HG03060 (cell line): ENCODE measurements around the gene NKAIN1.

ENCODE experiments used
- ATAC-seq: cut with Tn5 transposase; IDR thresholded peaks from one replicate; pipeline ENCODE4 v1.9.1; 2021; ENCODE audit warnings: low read depth, moderate number of reproducible peaks; ENCODE audit not compliant: unreplicated experiment

Gene NKAIN1

DNA sequence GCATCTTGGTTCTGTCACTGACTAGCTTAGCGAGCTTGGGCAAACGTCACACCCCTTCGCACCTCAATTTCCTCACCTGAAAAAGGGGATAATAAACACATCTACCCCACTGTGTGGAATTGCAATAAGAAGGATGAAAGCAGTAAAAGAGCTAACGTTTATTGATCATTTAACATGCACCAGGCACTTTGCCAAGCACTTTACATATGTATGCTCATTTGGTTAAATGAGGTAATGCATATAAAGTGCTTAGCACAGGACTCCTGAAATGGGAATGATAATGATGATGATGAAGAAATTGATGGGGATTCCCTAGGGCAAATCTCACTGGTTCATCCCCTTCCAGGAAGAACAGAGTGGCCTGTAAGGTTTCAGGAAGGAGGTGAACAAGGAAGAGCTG lies 4.8 kb downstream of the NKAIN1 start:
- no peak for ATAC-seq

DNA sequence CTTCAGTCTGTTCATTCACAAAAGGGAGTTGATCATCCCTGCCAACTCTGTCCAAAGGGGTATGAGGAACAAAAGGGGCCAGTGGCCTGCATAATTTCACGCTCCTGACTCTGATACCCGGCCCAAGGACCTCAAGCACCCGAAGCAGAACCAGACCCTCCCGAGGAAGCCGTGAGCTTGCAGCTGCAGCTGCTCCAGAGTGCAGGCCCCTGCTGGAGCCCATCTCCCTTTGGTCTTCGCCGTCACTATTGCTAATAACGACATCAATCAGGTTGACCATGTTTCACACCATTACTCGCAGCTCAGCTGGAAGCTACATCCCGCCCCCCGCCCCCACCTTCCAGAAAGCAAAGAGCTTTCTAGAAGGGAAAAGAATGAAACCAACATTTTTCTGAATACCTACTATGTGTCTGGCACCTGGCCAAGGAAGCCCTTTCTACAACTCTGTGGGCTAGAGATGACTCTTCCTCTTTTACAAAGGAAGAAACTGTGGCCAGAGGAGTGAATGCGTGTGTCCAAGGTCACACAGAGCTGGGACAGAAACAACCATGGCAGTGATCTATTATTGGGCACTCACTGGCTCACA lies 5.5 kb downstream of the NKAIN1 start:
- no peak for ATAC-seq

DNA sequence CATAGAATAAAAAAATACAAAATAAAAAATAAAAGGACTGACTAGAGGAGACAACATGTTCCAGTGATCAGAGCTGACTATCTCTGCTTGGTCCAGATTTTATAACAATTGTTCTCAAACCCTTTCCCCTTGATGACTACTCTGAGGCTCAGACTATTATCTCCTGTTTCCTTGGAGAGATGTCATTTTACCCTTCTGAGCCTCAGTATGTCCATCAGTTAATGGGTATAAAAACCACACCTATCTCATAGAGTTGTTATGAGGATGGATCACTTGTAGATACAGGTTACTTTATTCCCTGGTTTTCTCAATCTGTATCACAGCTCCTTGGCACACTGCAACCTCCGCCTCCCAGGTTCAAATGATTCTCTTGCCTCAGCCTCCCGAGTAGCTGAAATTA lies 7.0 kb downstream of the NKAIN1 start:
- no peak for ATAC-seq

DNA sequence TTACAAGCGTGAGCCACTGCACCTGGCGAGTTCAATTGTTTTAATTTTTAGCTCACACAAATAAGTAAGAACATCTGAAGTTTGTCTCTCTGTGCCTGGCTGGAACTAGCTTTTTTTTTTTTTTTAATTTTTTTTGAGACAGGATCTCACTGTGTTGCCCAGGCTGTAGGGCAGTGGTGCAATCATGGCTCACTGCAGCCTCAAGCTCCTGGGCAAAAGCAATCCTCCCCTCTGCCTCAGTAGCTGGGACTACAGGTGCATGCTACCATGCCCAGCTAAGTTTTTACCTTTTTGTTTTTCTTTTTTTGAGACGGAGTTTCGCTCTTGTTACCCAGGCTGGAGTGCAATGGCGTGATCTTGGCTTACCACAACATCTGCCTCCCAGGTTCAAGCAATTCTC lies 7.9 kb downstream of the NKAIN1 start:
- no peak for ATAC-seq

DNA sequence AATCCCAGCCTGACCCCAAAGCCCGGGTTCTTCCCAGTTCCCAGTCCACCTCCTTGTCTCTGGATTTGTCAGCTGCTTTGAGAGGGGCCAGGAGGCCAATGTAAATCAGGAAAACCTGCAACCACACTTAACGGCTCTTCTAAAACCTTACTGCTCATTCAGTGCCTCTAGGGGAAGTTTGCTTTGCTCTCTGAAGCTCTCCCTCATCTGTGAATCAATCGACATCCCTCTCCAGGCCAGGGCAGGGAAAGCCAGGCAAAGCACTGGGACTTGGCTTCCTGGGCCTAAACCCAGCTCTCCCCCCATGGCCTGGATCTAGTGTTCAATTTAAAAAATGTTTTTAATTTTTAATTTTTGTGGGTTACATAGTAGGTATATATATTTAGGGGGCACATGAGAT lies 9.3 kb downstream of the NKAIN1 start:
- ATAC-seq = no peak

DNA sequence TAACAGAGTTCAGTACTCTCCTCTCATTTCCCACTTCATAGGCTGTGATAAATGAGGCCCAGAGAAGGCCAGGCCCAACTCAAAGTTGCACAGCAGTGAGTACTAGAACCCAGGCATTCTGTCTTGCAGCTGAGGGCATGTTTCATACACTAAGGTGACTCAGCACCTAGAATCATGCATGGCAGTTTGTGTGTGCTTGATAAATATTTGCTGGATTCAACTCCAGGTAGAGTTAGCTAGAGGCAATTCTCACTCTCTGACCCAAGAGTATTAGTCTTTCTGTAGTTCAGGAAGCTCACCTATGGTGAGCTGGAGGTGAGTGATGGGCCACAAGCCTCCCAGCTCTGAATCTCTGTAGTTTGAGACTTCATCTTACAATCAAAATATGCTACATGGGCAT lies 10.7 kb downstream of the NKAIN1 start:
- ATAC-seq = no peak

DNA sequence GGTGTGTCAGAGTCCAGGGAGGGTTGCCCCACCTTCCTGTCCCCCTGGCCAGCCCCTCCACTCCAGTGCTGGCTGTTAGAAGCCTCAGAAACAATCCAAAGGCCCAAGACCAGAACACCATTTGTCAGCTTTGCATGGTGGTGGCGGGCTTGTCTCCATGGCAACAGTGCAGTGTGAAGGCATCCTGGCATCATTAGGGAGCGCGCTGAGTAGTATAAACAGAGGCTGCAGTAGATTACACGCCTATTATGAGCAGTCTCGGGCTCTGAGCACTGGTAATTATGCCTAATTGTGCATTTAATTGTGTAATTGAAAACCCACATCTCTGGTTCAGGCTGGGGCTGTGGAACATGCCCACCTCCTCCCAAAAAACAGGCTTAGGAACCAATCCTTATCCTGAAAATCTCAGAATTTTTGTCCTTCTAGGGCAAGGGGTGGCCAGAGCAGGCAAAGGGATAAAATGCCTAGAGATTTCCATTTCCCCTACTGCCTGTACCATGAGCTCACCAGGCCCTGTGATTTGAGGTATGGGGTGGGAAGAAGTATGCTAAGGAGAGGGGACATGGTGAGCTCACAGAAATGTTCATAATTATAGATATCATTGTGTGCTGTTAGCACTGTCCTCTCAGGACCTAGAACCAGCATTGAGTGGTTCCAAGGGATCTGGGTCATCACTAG lies 11.7 kb downstream of the NKAIN1 start:
- no peak for ATAC-seq

DNA sequence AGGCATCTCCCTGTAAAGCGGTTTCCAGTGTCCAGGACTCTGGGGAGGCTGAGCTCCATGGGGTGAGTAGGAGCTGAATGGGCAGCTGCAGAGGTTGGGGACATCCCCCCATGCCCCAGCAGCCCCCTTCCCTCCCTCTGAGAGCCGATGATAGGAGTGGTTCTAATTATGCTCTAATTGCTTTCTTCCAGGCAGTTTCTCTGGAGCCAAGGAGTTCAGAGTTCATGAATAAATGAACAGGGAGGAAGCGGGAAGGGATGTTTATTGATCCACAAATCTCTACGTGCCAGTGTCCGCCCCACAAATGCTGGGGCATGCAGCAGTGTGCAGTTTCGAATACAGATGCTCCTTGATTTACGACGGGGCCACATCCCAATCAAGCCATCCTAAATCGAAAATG lies 15.6 kb downstream of the NKAIN1 start:
- ATAC-seq = no peak

DNA sequence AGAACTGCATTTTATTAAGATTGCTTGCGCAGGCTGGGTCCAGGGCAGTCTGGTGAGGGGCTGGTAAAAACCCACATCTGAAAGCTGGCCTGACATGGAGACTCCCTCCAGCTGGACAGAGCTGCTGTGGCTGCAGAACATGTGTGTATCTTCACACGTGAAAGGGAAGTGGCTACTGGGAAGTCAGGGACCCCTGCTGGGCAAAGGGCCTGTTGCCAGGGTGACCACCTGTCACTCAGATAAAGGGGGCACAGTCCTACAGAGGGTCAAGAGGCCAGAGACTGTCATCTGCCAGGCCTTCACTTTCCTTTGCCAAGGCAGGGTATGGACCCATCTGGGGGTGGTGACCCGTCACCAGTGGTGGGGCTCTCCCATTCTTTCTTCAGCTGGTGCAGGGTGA lies 17.5 kb downstream of the NKAIN1 start:
- ATAC-seq = no peak

DNA sequence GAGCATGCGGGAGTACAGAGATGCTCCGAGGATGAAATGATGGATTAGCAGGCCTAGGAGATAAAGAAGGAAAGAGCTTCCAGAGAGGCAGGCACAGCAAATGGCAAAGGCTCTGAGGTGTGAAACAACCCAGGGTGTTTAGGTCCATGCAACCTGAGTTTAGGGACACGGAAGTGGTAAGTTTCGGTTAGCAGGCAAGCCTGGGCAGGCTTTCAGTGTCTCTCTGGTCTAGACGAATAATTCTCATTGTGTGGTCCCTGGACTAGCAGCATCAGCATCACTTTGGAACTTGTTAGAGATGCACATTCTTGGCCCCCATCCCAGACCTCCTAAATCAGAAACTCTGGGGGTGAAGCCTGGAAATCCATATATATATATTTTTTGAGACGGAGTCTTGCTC lies 18.6 kb downstream of the NKAIN1 start:
- ATAC-seq = no peak

DNA sequence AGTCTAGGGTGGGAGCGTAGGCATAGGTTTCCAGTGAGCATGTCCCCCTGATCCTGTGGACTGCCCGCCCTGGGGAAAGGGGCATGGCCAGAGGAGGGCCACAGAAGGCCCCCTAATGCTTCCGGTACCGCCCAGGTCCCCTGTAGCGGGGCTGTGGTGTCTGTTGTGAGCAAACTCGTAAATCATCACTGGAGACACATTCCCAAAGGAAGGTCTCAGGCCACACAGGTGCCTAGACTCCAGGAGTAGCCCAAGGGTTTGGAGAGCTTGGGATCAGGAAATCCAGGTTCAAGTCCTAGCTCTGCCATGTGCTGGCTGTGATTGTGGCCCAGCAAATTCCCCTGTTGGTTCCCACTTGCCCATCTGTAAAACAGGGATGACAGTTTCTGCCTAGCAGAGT lies 20.2 kb downstream of the NKAIN1 start:
- ATAC-seq = no peak

DNA sequence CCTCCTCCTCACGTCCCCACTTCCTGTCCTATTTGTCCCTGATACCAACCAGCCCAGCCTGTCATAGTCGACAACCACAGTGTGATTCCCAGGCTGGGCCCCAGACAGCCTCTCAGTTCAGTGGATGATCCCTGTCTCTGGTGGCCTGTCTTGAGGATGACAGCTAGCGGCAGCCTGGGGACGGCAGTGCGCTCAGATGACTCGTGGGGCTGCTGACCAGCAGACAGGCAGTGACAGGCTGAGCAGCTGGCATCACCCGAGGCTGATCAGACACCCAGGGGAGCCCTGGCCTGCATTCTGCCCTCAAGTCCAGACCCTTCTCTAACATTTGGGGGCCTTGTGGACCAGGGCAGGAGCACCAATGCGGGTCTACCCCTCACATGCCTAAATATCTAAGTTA lies 21.0 kb downstream of the NKAIN1 start:
- ATAC-seq = no peak

DNA sequence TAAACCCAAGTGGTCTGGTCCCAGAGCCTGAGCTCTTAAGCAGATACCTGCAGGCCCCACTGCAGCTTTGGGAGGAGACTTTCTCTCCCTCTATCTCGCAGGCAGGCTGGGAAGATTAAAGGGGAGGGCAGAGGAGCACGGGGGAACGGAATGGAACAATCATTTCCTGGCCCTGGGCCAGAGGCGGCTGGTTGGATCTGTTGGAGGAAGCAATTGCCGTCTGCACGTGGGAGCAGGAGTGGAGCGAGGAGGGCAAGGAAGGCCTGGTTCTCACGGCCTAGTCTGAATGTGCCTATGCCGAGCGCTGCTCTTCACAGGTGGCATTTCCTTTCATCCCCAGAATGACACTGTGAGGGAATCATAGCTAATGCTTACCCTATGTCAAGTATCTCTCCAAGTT lies 23.7 kb downstream of the NKAIN1 start:
- ATAC-seq = no peak

DNA sequence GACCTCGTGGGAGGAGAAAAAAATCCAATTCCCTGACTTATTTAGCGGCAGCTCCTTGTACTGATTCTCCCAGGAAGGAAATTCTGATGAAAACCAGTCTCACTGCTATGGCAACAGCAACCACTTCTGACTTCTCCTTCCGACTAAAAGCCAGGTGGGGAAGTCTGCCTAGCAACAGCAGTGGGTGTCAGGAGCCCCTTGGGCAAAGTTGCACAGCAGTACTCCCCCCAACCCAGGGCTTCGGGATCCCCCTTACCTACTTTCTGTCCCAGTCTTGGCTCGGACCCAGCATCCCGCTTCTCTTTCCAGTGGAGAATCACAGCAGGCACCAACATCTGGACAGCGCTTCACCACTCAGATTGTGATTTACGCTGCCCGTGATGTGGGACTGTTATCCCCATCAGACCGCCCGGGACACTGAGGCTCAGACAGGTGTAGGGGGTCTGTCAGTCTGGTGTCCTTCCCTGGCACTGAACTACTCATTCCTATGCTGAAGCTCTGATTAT lies 24.6 kb downstream of the NKAIN1 start:
- ATAC-seq = no peak

DNA sequence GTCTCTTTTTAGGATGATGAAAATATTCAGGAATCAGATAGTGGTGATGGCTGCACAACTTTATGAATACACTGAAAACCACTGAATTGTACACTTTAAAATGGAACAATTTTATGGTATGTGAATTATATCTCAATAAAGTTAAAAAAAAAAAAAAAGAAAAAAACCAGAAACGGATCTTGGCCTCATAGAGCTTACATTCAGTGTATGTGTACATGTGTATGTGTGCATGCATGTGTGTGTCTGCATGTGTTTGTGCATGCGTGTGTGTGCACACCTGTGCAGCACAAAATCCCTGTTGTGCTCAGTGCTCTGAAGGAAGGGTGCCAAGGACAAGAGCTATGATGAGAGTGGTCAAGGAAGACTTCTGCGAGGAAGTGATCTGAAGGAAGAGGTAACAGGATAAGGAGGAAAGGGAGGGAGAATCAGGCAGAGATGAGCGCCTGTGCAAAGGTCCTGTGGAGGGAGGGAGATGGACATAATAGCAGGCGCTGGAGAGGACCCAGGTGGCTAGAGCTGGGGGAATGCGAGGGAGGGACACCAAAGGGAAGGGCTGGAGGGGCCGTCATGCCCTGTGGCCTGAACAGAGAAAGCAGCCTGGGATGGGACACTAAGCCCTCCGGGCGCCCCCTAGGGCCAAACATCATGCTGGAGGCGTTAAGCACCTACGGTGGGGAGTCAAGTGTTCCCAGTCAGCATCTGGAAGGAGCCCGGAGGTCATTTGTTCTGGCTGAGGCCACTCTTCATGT lies 25.2 kb downstream of the NKAIN1 start:
- no peak for ATAC-seq

DNA sequence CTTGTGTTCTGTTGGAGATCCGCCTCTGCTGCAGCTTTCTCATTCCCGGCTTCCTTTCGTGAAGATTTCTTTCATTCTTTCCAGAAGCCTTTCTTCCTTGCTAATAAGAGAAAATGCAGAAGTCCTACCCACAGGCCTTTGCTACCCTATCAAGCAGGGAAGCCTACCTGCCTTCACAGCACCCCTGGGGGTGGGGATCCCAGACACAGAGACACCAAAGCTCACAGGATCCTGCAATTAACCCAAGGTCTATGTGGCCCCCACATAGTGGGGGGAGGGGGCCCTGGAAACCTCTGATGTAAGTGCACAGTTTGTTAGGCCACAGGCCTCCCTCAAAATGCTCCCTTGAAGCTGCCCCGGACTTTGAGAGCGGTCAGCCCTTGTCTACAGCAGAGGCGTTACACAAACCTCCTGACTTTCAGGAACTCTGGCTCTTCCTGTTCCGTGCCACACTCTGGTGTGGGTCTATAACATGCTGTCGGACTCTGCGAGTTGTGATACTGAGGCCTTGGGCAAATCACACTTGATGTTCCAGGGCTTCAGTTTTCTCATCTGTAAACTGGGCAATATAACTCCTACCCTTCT lies 31.2 kb downstream of the NKAIN1 start:
- ATAC-seq = no peak

DNA sequence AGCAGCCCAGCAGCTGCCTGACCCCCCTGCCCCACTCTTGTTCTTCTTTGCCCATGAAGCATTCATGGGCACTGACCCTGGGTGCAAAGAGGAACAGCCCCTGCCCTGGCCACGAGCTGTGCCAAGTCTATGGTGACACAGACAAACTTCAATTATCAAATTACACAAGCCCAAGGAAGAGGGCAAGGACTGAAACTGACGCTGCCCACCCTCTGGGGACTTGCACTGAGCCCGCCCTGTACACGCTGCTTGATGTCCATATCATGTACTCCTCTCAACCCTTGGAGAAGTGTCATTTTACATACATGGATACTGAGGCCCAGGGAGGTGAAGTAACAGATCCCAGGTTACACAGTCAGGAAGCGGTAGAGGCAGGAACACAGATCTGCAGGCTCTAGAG lies 32.1 kb downstream of the NKAIN1 start:
- ATAC-seq = no peak

DNA sequence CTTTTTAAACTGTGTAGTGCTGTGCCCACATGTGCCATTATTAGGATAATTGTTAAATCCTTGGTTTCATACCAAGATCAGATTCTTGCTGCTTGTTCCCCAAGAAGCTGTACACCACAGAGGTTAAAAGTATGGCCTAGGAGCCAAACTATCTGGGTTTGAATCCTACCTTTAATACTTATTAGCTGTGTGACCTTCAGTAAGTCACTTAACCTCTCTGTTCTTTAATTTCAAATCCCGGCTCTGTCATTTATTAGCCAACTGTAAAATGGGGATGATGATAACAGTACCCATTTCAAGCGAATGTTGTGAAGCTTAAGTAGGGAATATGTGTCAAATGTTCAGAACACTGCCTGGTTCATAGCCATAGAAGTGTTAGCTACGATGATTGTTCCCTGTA lies 32.6 kb downstream of the NKAIN1 start:
- no peak for ATAC-seq

DNA sequence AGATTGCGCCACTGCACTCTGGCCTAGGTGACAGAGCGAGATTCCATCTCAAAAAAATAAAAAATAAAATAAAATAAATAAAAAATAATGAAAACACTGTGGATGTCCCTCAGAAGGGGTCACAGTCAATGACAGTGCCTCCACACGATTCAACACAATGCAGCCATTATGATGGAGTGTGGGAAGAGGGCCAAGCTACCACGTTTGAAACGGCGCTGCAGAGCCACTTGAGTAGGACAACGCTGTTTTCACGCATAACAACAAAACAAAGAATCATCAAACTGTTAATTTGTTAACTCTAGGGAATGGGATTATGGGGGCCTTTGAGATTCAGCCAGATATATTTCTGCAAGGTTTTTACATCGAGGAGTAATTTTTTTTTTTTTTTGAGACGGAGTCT lies 36.5 kb downstream of the NKAIN1 start:
- ATAC-seq = no peak

DNA sequence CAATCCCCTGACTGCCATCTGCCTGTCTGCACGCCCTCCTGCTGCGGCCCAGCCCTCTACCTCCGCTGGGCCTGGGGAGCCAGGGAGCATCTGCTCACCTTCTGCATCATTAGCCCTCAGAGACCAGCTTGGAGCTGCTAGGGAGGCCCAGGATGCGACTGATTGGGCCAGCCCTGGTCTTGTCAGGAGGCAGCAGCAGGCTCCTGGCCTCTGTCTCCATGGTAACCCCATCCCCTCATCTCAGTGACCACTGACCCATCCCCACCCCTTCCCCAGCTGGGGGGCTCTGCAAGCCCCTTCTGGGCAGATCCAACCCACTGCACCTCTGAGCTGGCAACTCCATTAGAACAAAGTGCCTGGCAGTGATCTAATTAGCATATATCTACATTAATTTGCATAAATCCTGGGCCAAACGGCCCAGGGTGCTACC lies 37.7 kb downstream of the NKAIN1 start:
- no peak for ATAC-seq

DNA sequence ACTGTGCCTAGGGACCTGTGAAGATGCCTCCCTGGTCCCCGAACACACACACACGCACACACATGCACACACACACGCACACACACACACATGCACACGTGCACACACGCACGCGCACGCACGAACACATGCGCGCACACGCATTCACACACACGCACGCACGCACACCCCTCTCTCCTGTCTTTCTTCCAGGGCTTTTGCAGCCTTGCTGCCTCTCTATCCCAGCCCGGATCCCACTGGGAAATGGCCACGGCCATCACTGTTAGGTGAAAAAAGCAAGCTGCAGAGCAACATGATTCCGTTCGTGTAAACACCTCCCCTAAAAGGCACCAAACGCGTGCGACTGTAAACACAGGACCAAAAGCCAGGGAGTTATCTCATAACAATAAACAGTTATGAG lies 39.7 kb downstream of the NKAIN1 start:
- no peak for ATAC-seq
